H1 (cell line): ENCODE measurements around the gene PRAF2. TPM values are rescaled to one million over a fixed set of nuclear protein-coding genes. Genes with fewer than 3 reads are reported as not detected.

Experiments
- CTCF ChIA-PET: fragments of 300-600 bp; sonication (Branson Sonifier 250); formaldehyde crosslinking; loops from one replicate; lab custom pipeline; 2021; ENCODE audit not compliant: partially characterized antibody; lab: Charles Lee
- POLR2A ChIA-PET: fragments of 300-600 bp; sonication (Branson Sonifier 250); formaldehyde crosslinking; loops from one replicate; lab custom pipeline; 2021; ENCODE audit warnings: inconsistent platforms; ENCODE audit not compliant: partially characterized antibody; lab: Charles Lee
- DNase-seq, 2 experiments: peaks; one replicate each; pipeline versions ENCODE4 v3.0.0 to v3.0.0-alpha.2; 2010 to 2022; ENCODE audit warnings: low spot score in 2 of 2, low read depth in 1 of 2, mixed read lengths in 1 of 2
- FAIRE-seq: peaks from 2 replicates; lab custom pipeline; 2011; peaks lifted over from hg19 to GRCh38; lab: Jason Lieb, UNC
- H2AFZ ChIP-seq: 2 replicates; pipeline ENCODE4 v1.8.1; 2012; ENCODE audit warnings: low read length, inconsistent platforms
- H2AK5ac ChIP-seq: 2 replicates; pipeline ENCODE4 v1.6.1; 2013; ENCODE audit warnings: low read depth, low read length
- H2BK120ac ChIP-seq: replicated peaks from 2 replicates; pipeline ENCODE3; 2013; ENCODE audit warnings: low read depth, low read length, inconsistent platforms
- H2BK12ac ChIP-seq: 2 replicates; pipeline ENCODE4 v1.6.1; 2013; ENCODE audit warnings: low read depth, low read length
- H2BK15ac ChIP-seq: 2 replicates; pipeline ENCODE4 v1.6.1; 2013; ENCODE audit warnings: low read length
- H2BK20ac ChIP-seq: 2 replicates; pipeline ENCODE4 v1.6.1; 2013; ENCODE audit warnings: low read length
- H2BK5ac ChIP-seq: 2 replicates; pipeline ENCODE4 v1.6.1; 2013; ENCODE audit warnings: low read depth, low read length
- H3K14ac ChIP-seq: 2 replicates; pipeline ENCODE4 v1.6.1; 2013; ENCODE audit warnings: inconsistent platforms; ENCODE audit not compliant: insufficient read length
- H3K18ac ChIP-seq: 2 replicates; pipeline ENCODE4 v1.6.1; 2013; ENCODE audit warnings: low read length; ENCODE audit errors: extremely low read depth
- H3K23ac ChIP-seq: 2 replicates; pipeline ENCODE4 v1.6.1; 2013; ENCODE audit warnings: inconsistent platforms; ENCODE audit not compliant: insufficient read length
- H3K23me2 ChIP-seq: 2 replicates; pipeline ENCODE4 v1.6.1; 2013; ENCODE audit warnings: low read depth, low read length
- H3K27ac ChIP-seq: 2 replicates; pipeline ENCODE4 v1.6.1; 2011; ENCODE audit warnings: low read depth, low read length, inconsistent platforms
- H3K27me3 ChIP-seq, 4 experiments: replicated peaks in 1 of 4; 1 replicate in 1 of 4; 2 replicates in 3 of 4; pipeline versions ENCODE4 v1.6.1 to v1.8.1; 2011 to 2013; ENCODE audit warnings: low read length in 3 of 4, mild to moderate bottlenecking in 3 of 4, inconsistent platforms in 2 of 4, mixed read lengths in 2 of 4, moderate library complexity in 1 of 4; ENCODE audit not compliant: control insufficient read depth in 3 of 4, insufficient read depth in 3 of 4; ENCODE audit errors: extremely low read depth in 1 of 4
- H3K36me3 ChIP-seq, 4 experiments: 2 replicates each; pipeline versions ENCODE4 v1.6.1 to v1.8.1; 2011 to 2013; ENCODE audit warnings: mild to moderate bottlenecking in 4 of 4, low read length in 3 of 4, moderate library complexity in 2 of 4, control low read depth in 1 of 4, inconsistent platforms in 1 of 4; ENCODE audit not compliant: insufficient read depth in 4 of 4, control insufficient read depth in 2 of 4
- H3K4ac ChIP-seq: replicated peaks from 2 replicates; pipeline ENCODE3; 2013; ENCODE audit warnings: low read length, low read depth, mixed read lengths, inconsistent platforms; ENCODE audit not compliant: insufficient read length
- H3K4me1 ChIP-seq, 4 experiments: replicated peaks in 1 of 4; 1 replicate in 1 of 4; 2 replicates in 3 of 4; pipeline versions ENCODE4 v1.6.1 to v1.8.1; 2011 to 2013; ENCODE audit warnings: low read length in 3 of 4, inconsistent platforms in 2 of 4, mixed read lengths in 1 of 4; ENCODE audit not compliant: insufficient read depth in 4 of 4, control insufficient read depth in 3 of 4
- H3K4me2 ChIP-seq, 2 experiments: 2 replicates each; pipeline versions ENCODE4 v1.6.1 to v1.8.1; 2011 to 2013; ENCODE audit warnings: low read depth in 2 of 2, low read length in 2 of 2, control low read depth in 1 of 2, inconsistent platforms in 1 of 2, mild to moderate bottlenecking in 1 of 2; ENCODE audit not compliant: insufficient read depth in 1 of 2
- H3K4me3 ChIP-seq, 4 experiments: fragments of 200-600, 300-600 bp in 1 of 4; sonication (generic), shearing (Covaris generic), sonication (Bioruptor Twin) in 1 of 4; 2 replicates each; pipeline versions ENCODE4 v1.5.1 to v1.8.1; 2011 to 2016; ENCODE audit warnings: low read length in 4 of 4, low read depth in 3 of 4, control low read depth in 2 of 4, inconsistent platforms in 2 of 4, mild to moderate bottlenecking in 2 of 4, mixed read lengths in 1 of 4, moderate library complexity in 1 of 4; ENCODE audit not compliant: insufficient read depth in 2 of 4; ENCODE audit errors: extremely low read depth in 1 of 4
- H3K56ac ChIP-seq: replicated peaks from 2 replicates; pipeline ENCODE3; 2013; ENCODE audit warnings: low read depth, mild to moderate bottlenecking, mixed read lengths, low read length, inconsistent platforms; ENCODE audit not compliant: insufficient read length
- H3K79me1 ChIP-seq: 2 replicates; pipeline ENCODE4 v1.6.1; 2013; ENCODE audit warnings: low read depth, low read length, control low read depth
- H3K79me2 ChIP-seq, 2 experiments: 2 replicates each; pipeline versions ENCODE4 v1.6.1 to v1.8.1; 2012 to 2013; ENCODE audit warnings: low read length in 2 of 2, mild to moderate bottlenecking in 2 of 2, inconsistent platforms in 1 of 2; ENCODE audit not compliant: insufficient read depth in 2 of 2, control insufficient read depth in 1 of 2
- H3K9ac ChIP-seq, 4 experiments: replicated peaks in 1 of 4; 1 replicate in 1 of 4; 2 replicates in 3 of 4; pipeline versions ENCODE4 v1.6.1 to v1.8.1; 2011 to 2013; ENCODE audit warnings: low read depth in 3 of 4, low read length in 3 of 4, control low read depth in 2 of 4, mild to moderate bottlenecking in 2 of 4, moderate library complexity in 2 of 4, inconsistent platforms in 1 of 4; ENCODE audit errors: extremely low read depth in 1 of 4
- H3K9me3 ChIP-seq, 2 experiments: 2 replicates each; pipeline versions ENCODE4 v1.6.1 to v1.8.1; 2012 to 2013; ENCODE audit warnings: mild to moderate bottlenecking in 2 of 2, moderate library complexity in 2 of 2, control low read depth in 1 of 2, inconsistent platforms in 1 of 2, low read depth in 1 of 2, low read length in 1 of 2, mixed read lengths in 1 of 2; ENCODE audit not compliant: insufficient read depth in 2 of 2
- H4K20me1 ChIP-seq, 2 experiments: replicated peaks in 1 of 2; 2 replicates each; pipeline versions ENCODE3 to v1.8.1; 2011 to 2013; ENCODE audit warnings: inconsistent platforms in 2 of 2, low read length in 2 of 2, mild to moderate bottlenecking in 1 of 2; ENCODE audit not compliant: insufficient read depth in 2 of 2, control insufficient read depth in 1 of 2
- H4K5ac ChIP-seq: 2 replicates; pipeline ENCODE4 v1.6.1; 2013; ENCODE audit warnings: low read length, low read depth, mixed read lengths, inconsistent platforms; ENCODE audit not compliant: insufficient read length
- H4K8ac ChIP-seq: 2 replicates; pipeline ENCODE4 v1.8.0; 2013; ENCODE audit warnings: mild to moderate bottlenecking, moderate library complexity, low read length, inconsistent platforms; ENCODE audit not compliant: insufficient read depth; ENCODE audit errors: extremely low read depth
- H4K91ac ChIP-seq: replicated peaks from 2 replicates; pipeline ENCODE3; 2013; ENCODE audit warnings: low read length, mixed read lengths, inconsistent platforms; ENCODE audit not compliant: insufficient read length
- ASH2L ChIP-seq: fragments of 200-600, 300-600 bp; sonication (generic); IDR thresholded peaks from one replicate; pipeline ENCODE4 v1.7.1; 2017; ENCODE audit warnings: low read length
- JUND ChIP-seq: IDR thresholded peaks from 2 replicates; pipeline ENCODE4 v1.6.1; 2011; ENCODE audit warnings: mild to moderate bottlenecking, improper control_type of control experiment, low read length
- NRF1 ChIP-seq: IDR thresholded peaks from 2 replicates; pipeline ENCODE4 v1.6.1; 2011; ENCODE audit warnings: mild to moderate bottlenecking, low read depth, low read length, improper control_type of control experiment
- PHF8 ChIP-seq: fragments of 200-600 bp; sonication (generic); conservative IDR thresholded peaks from 2 replicates; pipeline ENCODE4 v1.7.1; 2012; ENCODE audit warnings: low read depth, mild to moderate bottlenecking, inconsistent platforms, low read length, moderate library complexity
- RBBP5 ChIP-seq: IDR thresholded peaks from 2 replicates; pipeline ENCODE4 v1.7.1; 2012; ENCODE audit warnings: low read depth, mild to moderate bottlenecking, inconsistent platforms, low read length, moderate library complexity, borderline replicate concordance
- RXRA ChIP-seq: IDR thresholded peaks from 2 replicates; pipeline ENCODE4 v1.6.1; 2011; ENCODE audit warnings: low read depth, mild to moderate bottlenecking, low read length, moderate library complexity; ENCODE audit not compliant: insufficient read depth
- SP1 ChIP-seq: IDR thresholded peaks from 2 replicates; pipeline ENCODE4 v1.6.1; 2011; ENCODE audit warnings: low read depth, low read length
- TBP ChIP-seq: IDR thresholded peaks from 2 replicates; pipeline ENCODE4 v1.6.1; 2011; ENCODE audit warnings: low read depth, low read length, improper control_type of control experiment
- WGBS, 2 experiments: shearing (Covaris generic) in 1 of 2; methylation state at CpG; one replicate each; pipeline versions ENCODE4 v1.1.6 to v1.1.7; 2013 to 2015; ENCODE audit warnings: low lambda C conversion rate in 2 of 2, mixed read lengths in 2 of 2, inconsistent platforms in 1 of 2, low coverage in 1 of 2, missing lambda C conversion rate in 1 of 2; ENCODE audit not compliant: insufficient replicate concordance in 2 of 2, insufficient coverage in 1 of 2, insufficient read length in 1 of 2; ENCODE audit errors: extremely low coverage in 1 of 2, missing lambda C conversion rate in 1 of 2; 5-methylcytosine and 5-hydroxymethylcytosine counted together
- polyA plus RNA-seq, 7 experiments: library from polyadenylated mRNA; depleted of rRNA in 3 of 7; stranded (reverse) in 5 of 7; unstranded in 2 of 7; fragments of >200 nt in 5 of 7; fragments of 200-250 nt in 2 of 7; gene quantifications; 1 replicate in 5 of 7; 2 replicates in 1 of 7; 4 replicates in 1 of 7; pipeline versions ENCODE4 v1.2.1 to v1.2.3, GENCODE V29; 2011 to 2013; ENCODE audit warnings: missing spikeins in 2 of 7, mixed read lengths in 2 of 7
- total RNA-seq: library from RNA; stranded (reverse); fragmentation: NEBNext Ultra II Directional; extraction: Animal tissue kit (Norgen Biotek cat#: 25700); gene quantifications from 2 replicates; pipeline ENCODE4 v1.2.1, GENCODE V29; 2021
- TF ChIP-seq, protein P1 (sequence below): IDR thresholded peaks from 2 replicates; pipeline ENCODE4 v1.6.1; 2012; ENCODE audit warnings: inconsistent platforms
- TF ChIP-seq, protein P2 (sequence below): IDR thresholded peaks from 2 replicates; pipeline ENCODE4 v1.6.1; 2012; ENCODE audit warnings: inconsistent platforms

PRAF2 gene
- total and polyA plus RNA-seq, 2 of the 8 experiments (the other 6 are each of a cell fraction or from before 2014, with no cell fraction given), result 11.3 to 15.4 TPM

DNA sequence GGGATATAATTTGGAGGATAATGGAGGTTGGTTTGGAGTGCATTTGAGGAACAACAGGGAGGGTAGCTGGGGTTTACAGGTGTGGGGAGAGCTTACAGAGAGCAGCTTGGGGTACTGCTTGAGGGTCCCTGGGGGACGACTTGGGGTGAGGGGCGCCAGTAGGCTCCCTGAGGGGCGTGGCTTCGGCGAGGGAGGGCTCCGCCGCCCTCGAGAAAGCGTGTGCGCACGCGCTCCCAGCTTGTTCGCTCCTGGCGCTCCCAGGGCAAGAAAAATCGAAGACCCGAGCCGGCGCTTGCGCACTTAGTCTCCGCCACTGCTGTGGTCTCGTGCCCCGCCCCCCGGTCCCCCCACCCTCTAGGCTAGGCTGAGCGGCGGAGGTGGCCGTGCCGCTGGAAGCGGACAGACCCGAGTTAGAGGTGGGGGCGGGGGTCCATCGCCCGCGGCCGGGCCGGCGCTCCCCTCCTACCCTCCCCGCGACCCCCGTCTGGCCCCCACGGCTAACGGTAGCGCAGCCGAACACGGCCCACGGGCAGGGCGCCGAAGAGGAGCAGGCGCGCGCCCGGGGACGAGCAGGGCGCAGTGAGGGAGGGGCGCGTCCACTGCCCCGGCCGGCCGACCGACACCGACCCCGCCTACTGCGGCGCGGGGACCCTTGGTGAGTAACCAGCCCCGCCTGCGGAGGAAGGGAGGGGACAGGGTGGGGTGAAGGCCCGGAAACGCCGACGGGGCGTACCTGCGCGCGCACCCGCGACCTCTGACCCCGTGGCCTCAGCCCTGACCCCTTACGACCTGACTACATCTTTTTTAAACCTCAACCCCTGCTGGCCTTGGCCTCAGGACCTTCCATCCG is 20.4 kb downstream of the PRAF2 start:
- peak in 1 of 2 experiments; percentile 75 for DNase-seq
- POLR2A ChIA-PET, result interaction anchor here (0.6 to 1.0 kb wide), 2 partner anchors 11 to 51 kb away, joined by 3 read pairs; no protein-coding TSS in a partner anchor
- Histone ChIP-seq H3K14ac (no peak overlapping the region), H2AFZ (peak overlapping the region; percentile 53), H3K4me2 (peak overlapping the region; percentile 72 to 73), H3K23me2 (peaks cover 4% of the 10 kb centered on the region; the same call in 1 of the 2 replicates), H3K79me2 (peaks cover 0 to 13% of the 10 kb centered on the region in 2 experiments; a peak in 3 of 4 replicates), H2BK120ac (peak overlapping the region; percentile 33), H2BK15ac (no peak overlapping the region; the same call in 1 of the 2 replicates), H2BK5ac (0 out of 2 replicates have a peak overlapping the region, but pooled peaks have one; percentile 35), H3K4me3 (peak overlapping the region; percentile 45 to 74 (median 61)), H4K5ac (no peak overlapping the region), H4K91ac (peak overlapping the region; percentile 73), H3K9me3 (no peaks in the 10 kb centered on the region), H3K79me1 (0 out of 2 replicates have a peak, but pooled peaks cover 4% of the 10 kb centered on the region), H2BK12ac (no peak overlapping the region), H3K4me1 (no peaks in the 10 kb centered on the region; a peak in 3 of 7 replicates), H3K27ac (no peak overlapping the region; the same call in 1 of the 2 replicates), H3K23ac (no peak overlapping the region), H4K8ac (peak overlapping the region; percentile 68), H3K18ac (no peak overlapping the region; the same call in 1 of the 2 replicates), H3K9ac (peak overlapping the region in 3 of 4 experiments; percentile 29 to 47 (median 40); a peak in 5 of 7 replicates), H3K36me3 (no peaks in the 10 kb centered on the region), H3K27me3 (no peaks in the 10 kb centered on the region), H2BK20ac (no peak overlapping the region), H3K56ac (peak overlapping the region; percentile 64), H2AK5ac (no peak overlapping the region), H3K4ac (peak overlapping the region; percentile 69), H4K20me1 (no peaks in the 10 kb centered on the region)
- CTCF ChIA-PET, result no interaction called here
- 0% methylated on average over 6 of the region's 79 CpGs; no CpG with 5 or more reads in 1 of the 2 experiments for whole genome bisulfite sequencing, 2 experiments
- peak; percentile 85 for FAIRE-seq
- peak; percentile 10; the same call in 1 of the 2 replicates for TF ChIP-seq TBP
- TF ChIP-seq RXRA, result 0 out of 2 replicates have a peak, but pooled peaks have one; percentile 44
- TF ChIP-seq, protein P1, sequence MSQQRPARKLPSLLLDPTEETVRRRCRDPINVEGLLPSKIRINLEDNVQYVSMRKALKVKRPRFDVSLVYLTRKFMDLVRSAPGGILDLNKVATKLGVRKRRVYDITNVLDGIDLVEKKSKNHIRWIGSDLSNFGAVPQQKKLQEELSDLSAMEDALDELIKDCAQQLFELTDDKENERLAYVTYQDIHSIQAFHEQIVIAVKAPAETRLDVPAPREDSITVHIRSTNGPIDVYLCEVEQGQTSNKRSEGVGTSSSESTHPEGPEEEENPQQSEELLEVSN, result peak; percentile 77
- TF ChIP-seq, protein P2, sequence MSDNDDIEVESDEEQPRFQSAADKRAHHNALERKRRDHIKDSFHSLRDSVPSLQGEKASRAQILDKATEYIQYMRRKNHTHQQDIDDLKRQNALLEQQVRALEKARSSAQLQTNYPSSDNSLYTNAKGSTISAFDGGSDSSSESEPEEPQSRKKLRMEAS, result peak; percentile 64
- peak; percentile 73 for TF ChIP-seq PHF8
- no peak for TF ChIP-seq SP1
- peak; percentile 43; the same call in 1 of the 2 replicates for TF ChIP-seq RBBP5
- TF ChIP-seq JUND, result no peak
- peak; percentile 41 for TF ChIP-seq ASH2L
- TF ChIP-seq NRF1, result peak; percentile 54
